ENCODE measurements around the gene SBK1.

SBK1 gene

GRCh38 chr16:28310796-28311195 is 18.5 kb downstream of the SBK1 start:
- H3K9me3 Mint-ChIP-seq = peaks cover 0 to 6% of the 10 kb centered on the region in 2 donors
- peak overlapping the region; percentile 90 to 99 for H3K27ac Mint-ChIP-seq
- peak overlapping the region; percentile 55 to 86 for H3K4me3 Mint-ChIP-seq
- DNase-seq (no peak), ATAC-seq (no peak)
- peaks cover 71% of the 10 kb centered on the region for H3K4me1 Mint-ChIP-seq
- no peaks in the 10 kb centered on the region for H3K27me3 Mint-ChIP-seq

GRCh38 chr16:28311413-28311812 is 19.1 kb downstream of the SBK1 start:
- DNase-seq (no peak), ATAC-seq (no peak)
- peaks cover 71% of the 10 kb centered on the region for H3K4me1 Mint-ChIP-seq
- H3K27ac Mint-ChIP-seq = peak overlapping the region in 1 of 2 donors; percentile 90
- H3K27me3 Mint-ChIP-seq = no peaks in the 10 kb centered on the region
- H3K9me3 Mint-ChIP-seq = peaks cover 0 to 6% of the 10 kb centered on the region in 2 donors
- peak overlapping the region; percentile 55 to 86 for H3K4me3 Mint-ChIP-seq

DNA sequence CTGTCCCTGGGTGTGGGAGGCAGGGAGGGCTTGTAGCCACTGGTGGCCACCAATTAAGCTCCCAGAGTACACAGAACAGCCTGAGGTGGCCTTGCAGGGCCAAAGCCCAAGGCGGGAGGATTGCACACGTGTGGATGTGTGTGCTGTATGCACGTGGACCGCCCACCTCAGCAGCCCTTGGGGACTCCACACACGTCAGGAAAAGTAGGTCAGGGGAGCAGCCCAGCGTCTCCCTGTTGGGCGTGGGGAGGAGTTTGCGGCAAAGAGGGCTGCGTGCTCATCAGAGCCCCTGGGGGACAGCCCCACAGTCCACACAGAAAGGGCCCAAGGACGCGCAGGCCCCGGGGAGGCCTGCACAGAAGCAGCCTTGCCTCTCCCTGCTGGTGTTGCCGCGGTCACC is 19.6 kb downstream of the SBK1 start:
- Mint-ChIP-seq H3K9me3 (peaks cover 0 to 6% of the 10 kb centered on the region in 2 donors), H3K4me3 (peak overlapping the region; percentile 44 to 86)
- ATAC-seq = peak; percentile 13

GRCh38 chr16:28312327-28312726 is 20.0 kb downstream of the SBK1 start:
- DNase-seq (no peak), ATAC-seq (no peak)
- no peak overlapping the region for H3K27ac Mint-ChIP-seq
- H3K4me3 Mint-ChIP-seq = peak overlapping the region; percentile 44 to 86
- H3K9me3 Mint-ChIP-seq = peaks cover 0 to 6% of the 10 kb centered on the region in 2 donors
- H3K27me3 Mint-ChIP-seq = no peaks in the 10 kb centered on the region
- H3K4me1 Mint-ChIP-seq = peaks cover 80% of the 10 kb centered on the region

More for the DNA sequence above, 19.6 kb downstream of the SBK1 start:
- no peaks in the 10 kb centered on the region for H3K27me3 Mint-ChIP-seq
- H3K4me1 Mint-ChIP-seq = peaks cover 75% of the 10 kb centered on the region
- peak; percentile 35 to 47 for DNase-seq
- H3K27ac Mint-ChIP-seq = no peak overlapping the region

- peaks cover 0 to 6% of the 10 kb centered on the region in 2 donors for H3K9me3 Mint-ChIP-seq
- no peaks in the 10 kb centered on the region for H3K27me3 Mint-ChIP-seq
- H3K27ac Mint-ChIP-seq = peak overlapping the region in 1 of 2 donors; percentile 94
- no peak for ATAC-seq
- H3K4me1 Mint-ChIP-seq = peaks cover 85% of the 10 kb centered on the region
- DNase-seq = no peak
- peak overlapping the region in 1 of 2 donors; percentile 55 for H3K4me3 Mint-ChIP-seq
Measured at GRCh38 chr16:28313587-28313986, 21.3 kb downstream of the SBK1 start.

DNA sequence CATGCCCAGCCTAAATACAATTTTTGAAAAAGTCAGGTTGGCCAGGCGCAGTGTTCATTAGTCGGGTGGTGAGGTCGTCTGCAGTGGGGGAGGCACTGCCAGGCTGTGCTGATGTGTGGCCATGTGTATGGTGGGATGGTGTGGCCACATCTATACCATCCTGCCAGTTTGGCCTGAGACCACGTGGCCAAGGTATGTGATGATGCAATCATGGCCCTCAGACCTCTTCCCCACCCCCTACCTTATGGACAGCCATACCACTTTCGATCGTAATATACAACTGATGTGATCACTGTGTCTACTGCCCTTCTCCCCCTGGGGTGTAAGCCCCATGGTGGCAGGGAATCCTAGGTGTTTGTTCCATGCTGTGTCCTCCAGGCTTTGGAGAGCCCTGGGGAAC is 23.7 kb downstream of the SBK1 start:
- Mint-ChIP-seq H3K27ac (no peak overlapping the region), H3K4me3 (no peak overlapping the region), H3K27me3 (no peaks in the 10 kb centered on the region), H3K9me3 (no peaks in the 10 kb centered on the region), H3K4me1 (peaks cover 61% of the 10 kb centered on the region)
- ATAC-seq (no peak), DNase-seq (no peak)

- Mint-ChIP-seq H3K4me1 (peaks cover 49% of the 10 kb centered on the region), H3K27ac (peak overlapping the region in 1 of 2 donors; percentile 50), H3K4me3 (peak overlapping the region; percentile 17 to 61), H3K27me3 (no peaks in the 10 kb centered on the region), H3K9me3 (no peaks in the 10 kb centered on the region)
- ATAC-seq (peak; percentile 85), DNase-seq (peak; percentile 77)
Measured at GRCh38 chr16:28317040-28317880, 24.9 kb downstream of the SBK1 start.

DNA sequence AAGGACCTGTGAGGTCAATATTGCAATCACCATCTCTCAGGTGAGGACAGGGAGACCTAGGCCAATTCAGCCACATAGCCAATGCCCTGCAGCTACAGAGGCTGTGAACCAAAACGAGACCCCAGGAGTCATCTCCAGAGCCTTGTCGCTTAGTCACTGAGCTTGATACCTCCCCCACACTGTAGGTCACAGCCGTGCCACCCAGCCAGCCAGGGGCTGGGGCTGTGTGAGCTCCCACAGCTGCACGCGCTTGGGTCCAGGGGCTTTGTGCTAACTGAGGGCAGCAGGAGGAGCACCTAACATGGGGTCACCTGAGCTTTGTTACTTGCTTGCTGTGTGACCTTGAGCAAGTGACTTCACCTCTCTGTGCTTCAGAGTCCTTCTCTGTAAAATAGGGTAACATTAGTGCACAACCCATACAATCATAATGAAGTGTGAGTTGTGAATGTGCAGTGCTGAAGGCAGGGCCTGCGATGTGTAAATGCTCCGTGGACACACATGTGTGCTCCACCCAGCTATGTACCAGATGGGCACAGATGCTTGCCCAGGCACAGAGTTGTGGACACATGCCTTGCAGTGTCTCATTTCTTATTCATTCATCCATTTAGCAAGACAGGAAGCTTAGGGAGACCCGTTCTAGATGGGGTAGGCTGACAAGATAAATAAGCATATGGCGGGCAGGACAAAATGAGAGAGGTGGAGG is 25.9 kb downstream of the SBK1 start:
- Mint-ChIP-seq H3K4me1 (peaks cover 41% of the 10 kb centered on the region), H3K27ac (peak overlapping the region in 1 of 2 donors; percentile 50)

DNA sequence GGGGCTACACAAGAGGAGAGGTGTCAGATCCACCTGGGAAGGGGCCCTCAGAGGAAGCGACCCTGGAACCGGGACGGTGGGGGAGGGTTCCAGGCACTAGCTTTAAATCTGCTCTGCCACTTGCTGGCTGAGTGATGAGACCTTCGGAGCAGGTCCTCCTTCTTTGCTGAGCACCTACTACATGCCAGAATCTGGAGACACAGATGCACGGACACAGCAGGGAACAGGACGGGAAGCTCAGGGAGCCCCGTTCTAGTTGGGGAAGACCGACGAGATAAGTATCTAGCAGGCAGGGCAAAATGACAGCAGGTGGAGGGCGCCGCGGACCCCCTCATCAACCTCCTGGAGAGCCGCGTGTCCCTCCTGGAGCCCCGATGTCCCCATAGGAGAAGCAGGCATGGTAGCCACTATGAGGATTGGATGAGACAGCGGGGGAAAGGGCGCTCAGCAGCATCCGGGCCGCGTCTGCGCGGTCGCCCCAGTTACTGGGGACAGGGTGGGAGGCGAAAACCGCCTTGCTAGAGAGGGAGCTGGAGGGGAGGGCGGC is 27.2 kb downstream of the SBK1 start:
- H3K9me3 Mint-ChIP-seq = no peaks in the 10 kb centered on the region
- no peaks in the 10 kb centered on the region for H3K27me3 Mint-ChIP-seq
- H3K4me3 Mint-ChIP-seq = no peak overlapping the region
- H3K4me1 Mint-ChIP-seq = peaks cover 32% of the 10 kb centered on the region
- peak overlapping the region in 1 of 2 donors; percentile 9 for H3K27ac Mint-ChIP-seq
- no peak for ATAC-seq
- no peak for DNase-seq

More for the DNA sequence above, 25.9 kb downstream of the SBK1 start:
- Mint-ChIP-seq H3K9me3 (no peaks in the 10 kb centered on the region), H3K27me3 (no peaks in the 10 kb centered on the region), H3K4me3 (no peak overlapping the region)
- DNase-seq = no peak
- no peak for ATAC-seq

DNA sequence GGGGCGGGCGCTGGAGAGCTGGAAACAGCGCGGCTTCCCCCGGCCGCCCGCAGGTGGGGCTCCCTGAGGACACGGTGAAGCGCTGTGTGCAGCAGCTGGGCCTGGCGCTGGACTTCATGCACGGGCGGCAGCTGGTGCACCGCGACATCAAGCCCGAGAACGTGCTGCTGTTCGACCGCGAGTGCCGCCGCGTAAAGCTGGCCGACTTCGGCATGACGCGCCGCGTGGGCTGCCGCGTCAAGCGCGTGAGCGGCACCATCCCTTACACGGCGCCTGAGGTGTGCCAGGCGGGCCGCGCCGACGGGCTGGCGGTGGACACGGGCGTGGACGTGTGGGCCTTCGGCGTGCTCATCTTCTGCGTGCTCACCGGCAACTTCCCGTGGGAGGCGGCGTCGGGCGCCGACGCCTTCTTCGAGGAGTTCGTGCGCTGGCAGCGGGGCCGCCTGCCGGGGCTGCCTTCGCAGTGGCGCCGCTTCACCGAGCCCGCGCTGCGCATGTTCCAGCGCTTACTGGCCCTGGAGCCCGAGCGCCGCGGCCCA is 27.8 kb downstream of the SBK1 start:
- H3K4me3 Mint-ChIP-seq = no peak overlapping the region
- no peak overlapping the region for H3K27ac Mint-ChIP-seq
- no peaks in the 10 kb centered on the region for H3K9me3 Mint-ChIP-seq
- H3K4me1 Mint-ChIP-seq = peaks cover 26% of the 10 kb centered on the region
- H3K27me3 Mint-ChIP-seq = no peaks in the 10 kb centered on the region
- ATAC-seq (no peak), DNase-seq (no peak)

GRCh38 chr16:28320741-28321140 is 28.4 kb downstream of the SBK1 start:
- peaks cover 21% of the 10 kb centered on the region for H3K4me1 Mint-ChIP-seq
- DNase-seq (no peak), ATAC-seq (peak; percentile 27)
- no peak overlapping the region for H3K27ac Mint-ChIP-seq
- H3K9me3 Mint-ChIP-seq = no peaks in the 10 kb centered on the region
- H3K27me3 Mint-ChIP-seq = no peaks in the 10 kb centered on the region
- no peak overlapping the region for H3K4me3 Mint-ChIP-seq

- Mint-ChIP-seq H3K9me3 (no peaks in the 10 kb centered on the region), H3K27me3 (no peaks in the 10 kb centered on the region), H3K4me3 (no peak overlapping the region), H3K27ac (no peak overlapping the region), H3K4me1 (peaks cover 15% of the 10 kb centered on the region)
- DNase-seq (peak; percentile 41 to 51), ATAC-seq (peak; percentile 62)
Measured at GRCh38 chr16:28321700-28322411, 29.5 kb downstream of the SBK1 start.

DNA sequence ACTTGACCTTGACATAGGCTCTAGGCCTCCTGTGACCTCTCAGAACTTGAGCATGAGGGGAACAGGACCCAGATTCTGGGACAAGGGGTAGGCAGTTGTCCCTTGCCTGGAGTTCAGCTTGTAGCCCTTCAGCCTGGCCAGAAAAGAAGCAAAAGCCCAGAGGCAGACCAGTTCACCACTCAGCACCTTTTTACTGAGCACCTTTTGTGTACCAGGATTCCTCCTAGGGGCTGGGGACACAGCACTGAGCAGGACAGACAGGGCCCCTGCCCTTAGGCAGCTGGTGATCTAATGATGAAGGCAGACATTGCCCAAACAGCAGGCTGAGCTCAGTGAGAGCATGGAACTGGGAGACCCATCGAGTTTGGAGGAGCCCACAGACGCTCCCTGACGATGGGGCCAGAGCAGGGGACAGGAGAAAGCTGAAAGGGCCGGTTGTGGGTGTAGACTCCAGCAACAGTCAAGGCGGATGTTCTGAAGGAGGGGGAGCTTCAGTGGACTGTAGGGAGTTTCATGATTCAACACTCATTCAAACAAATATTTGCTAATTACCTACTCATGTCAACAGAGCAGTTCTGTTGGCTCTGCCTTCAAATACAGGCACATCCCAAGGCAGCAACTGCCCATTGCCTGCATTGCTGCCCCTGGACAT is 32.0 kb downstream of the SBK1 start:
- H3K4me3 Mint-ChIP-seq = no peak overlapping the region
- ATAC-seq = no peak
- H3K27ac Mint-ChIP-seq = peak overlapping the region in 1 of 2 donors; percentile 12

GRCh38 chr16:28324887-28325279 is 32.6 kb downstream of the SBK1 start:
- H3K27ac Mint-ChIP-seq = no peak overlapping the region
- H3K27me3 Mint-ChIP-seq = no peaks in the 10 kb centered on the region
- DNase-seq = no peak
- no peaks in the 10 kb centered on the region for H3K9me3 Mint-ChIP-seq
- no peak for ATAC-seq
- no peak overlapping the region for H3K4me3 Mint-ChIP-seq
- peaks cover 10% of the 10 kb centered on the region for H3K4me1 Mint-ChIP-seq

More for the DNA sequence above, 32.0 kb downstream of the SBK1 start:
- Mint-ChIP-seq H3K27me3 (no peaks in the 10 kb centered on the region), H3K4me1 (peaks cover 10% of the 10 kb centered on the region), H3K9me3 (no peaks in the 10 kb centered on the region)
- no peak for DNase-seq
